Medulla oblongata (tissue), 1 donor: ENCODE data around the gene KCTD13.
"Not testable (repeated sequence)": the region's sequence is repeated elsewhere in the genome, so short reads cannot be mapped to it uniquely, and the experiment has no call there.

Source experiments
- DNase-seq: peaks from one replicate; pipeline ENCODE4 v3.0.0-alpha.2; 2015; ENCODE audit errors: extremely low spot score

The KCTD13 gene, protein sequence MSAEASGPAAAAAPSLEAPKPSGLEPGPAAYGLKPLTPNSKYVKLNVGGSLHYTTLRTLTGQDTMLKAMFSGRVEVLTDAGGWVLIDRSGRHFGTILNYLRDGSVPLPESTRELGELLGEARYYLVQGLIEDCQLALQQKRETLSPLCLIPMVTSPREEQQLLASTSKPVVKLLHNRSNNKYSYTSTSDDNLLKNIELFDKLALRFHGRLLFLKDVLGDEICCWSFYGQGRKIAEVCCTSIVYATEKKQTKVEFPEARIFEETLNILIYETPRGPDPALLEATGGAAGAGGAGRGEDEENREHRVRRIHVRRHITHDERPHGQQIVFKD

DNA sequence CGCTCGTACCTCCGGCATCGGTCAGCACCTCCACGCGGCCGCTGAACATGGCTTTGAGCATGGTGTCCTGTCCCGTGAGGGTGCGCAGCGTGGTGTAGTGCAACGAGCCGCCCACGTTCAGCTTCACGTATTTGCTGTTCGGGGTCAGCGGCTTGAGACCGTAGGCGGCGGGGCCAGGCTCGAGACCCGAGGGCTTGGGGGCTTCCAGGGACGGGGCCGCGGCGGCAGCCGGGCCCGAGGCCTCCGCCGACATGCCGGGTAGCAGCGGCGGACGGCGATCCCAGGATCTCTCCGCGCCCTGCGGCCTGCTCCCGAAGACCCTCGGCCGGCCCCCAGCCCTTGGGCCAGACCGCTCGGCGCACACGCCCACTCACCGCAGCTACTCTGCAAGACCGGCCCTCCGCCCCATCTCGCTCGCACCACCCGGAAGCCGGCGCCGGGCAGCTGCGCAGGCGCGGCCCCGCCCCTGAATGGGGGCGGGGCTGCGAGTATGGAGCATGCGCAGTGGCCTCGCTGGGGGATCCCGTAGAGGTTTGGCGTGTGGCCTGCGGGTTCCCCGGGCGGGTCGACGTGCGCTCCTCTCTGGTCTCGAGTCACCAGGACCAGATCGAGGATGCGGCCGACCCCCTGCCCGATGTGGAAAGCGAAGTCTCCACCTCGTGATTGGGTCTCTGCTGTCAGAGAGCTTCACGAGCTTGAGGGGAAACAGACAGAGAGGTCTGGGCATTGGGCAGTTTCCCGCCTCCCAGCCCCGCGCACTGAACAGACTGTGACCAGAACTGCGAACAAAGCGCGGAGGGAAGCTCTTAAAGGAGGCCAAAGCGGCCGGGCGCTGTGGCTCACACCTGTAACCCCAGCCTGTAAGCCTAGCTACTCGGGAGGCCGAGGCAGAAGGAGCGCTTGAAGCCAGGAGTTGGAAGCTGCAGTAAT is at the start of gene KCTD13:
Gene KCTD13 (minus strand): TSS at position 446 of the 930 bp plus-strand sequence. CDS start 193 bp downstream, at position 253.
- DNase-seq: peak; percentile 93

DNA sequence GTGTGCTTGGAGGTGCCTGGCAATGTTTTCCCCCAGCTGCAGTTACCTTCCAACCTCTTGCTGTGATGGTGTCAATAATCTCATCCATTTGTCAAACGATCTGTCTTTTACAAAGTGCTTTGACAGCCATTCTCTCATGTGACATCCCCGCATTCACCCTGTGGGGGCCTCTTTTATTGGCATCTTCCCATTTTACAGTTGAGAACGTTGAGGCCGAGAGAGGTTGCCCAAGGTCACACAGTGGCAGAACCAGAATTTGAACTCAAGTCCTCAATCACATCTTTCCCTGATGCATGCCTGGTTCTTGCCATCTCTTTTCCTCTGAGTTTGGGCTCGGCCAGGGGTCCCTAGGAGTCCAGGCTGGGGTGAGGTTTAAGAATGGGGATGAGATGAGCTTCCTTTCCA is 49.1 kb upstream of the KCTD13 start:
- DNase-seq: no peak

DNA sequence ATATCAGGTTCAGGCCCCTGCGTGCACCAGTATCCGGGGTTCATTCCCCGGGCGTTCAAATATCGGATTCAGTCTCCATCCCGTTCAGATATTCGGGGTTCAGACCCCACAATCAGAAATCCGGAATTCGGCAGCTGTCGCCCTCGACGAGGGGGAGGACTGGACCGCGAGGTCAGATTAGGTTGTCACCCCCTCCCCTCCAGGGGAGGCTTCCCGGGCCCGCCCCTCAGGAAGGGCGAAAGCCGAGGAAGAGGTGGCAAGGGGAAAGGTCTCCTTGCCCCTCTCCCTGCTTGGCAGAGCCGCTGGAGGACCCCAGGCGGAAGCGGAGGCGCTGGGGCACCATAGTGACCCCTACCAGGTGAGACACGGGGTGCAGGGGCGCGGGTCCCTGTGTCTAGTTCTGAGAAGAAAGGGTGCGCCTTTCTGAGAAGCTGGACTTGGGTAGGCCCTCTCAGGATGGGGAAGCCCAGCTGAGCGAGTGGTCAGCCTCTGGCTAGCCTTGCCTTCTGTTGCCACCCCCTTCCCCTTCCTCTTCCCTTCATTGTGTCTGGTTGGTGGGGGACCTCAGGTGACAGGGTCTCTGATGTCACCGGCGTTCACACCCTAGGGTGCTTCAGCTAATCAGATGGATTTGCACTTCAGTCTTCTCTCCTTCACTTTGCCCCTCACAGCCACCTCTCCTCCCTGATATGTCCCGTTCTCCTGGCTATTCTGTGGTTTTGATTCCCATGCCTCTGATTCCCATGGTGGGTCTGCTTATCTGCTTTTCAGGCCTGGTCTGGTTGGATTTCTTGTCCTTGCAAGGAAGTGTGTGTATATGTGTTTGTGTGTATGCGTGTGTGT is 48.5 kb upstream of the KCTD13 start:
- peak; percentile 20 for DNase-seq

DNA sequence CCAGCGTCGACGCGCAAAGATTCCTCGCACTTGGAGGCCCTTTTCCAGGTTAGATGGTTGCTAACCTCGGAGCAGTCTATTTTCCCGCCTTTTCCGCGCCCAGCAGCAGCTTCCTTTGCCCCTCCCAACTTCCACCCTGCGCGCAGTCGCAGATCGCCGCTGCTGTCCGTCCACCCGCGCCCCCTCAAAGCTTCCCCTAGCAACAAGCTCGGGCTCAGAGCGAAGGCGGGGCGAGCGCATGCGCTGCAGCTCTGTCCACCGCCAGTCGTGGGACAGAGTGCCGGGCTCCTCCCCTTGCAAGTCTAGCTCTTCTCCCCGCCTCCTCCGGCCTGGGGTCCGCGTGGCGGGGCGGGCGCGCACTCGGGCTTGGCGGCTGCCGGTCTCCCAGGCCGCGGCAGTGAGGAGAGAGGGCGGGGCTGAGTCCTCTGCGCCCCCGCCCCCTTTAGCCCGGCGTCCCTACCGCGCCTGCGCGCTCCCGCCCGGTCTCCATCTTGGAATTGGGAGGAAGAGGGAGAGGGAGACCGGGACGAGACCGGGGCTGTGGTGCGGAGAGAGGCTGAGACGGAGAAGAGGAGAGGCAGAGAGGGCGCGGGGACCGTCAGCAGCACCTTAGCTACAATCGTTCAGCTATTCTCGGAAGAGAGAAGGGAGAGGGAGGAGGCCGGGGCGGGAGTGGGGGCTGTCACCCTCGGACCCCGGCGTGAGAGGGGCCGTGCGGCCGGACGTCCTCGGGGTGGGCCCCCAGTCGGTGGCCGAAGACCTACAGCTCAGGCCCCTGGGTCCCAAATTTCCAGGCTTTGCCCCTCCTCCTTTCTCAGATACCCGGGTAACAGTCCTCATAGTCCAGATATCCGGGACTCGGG is 47.6 kb upstream of the KCTD13 start, which contains the start of gene TAOK2:
Gene TAOK2 (plus strand): TSS at position 485 of the 863 bp plus-strand sequence. CDS start 3,905 bp downstream, outside the sequence.
- DNase-seq: peak; percentile 99

DNA sequence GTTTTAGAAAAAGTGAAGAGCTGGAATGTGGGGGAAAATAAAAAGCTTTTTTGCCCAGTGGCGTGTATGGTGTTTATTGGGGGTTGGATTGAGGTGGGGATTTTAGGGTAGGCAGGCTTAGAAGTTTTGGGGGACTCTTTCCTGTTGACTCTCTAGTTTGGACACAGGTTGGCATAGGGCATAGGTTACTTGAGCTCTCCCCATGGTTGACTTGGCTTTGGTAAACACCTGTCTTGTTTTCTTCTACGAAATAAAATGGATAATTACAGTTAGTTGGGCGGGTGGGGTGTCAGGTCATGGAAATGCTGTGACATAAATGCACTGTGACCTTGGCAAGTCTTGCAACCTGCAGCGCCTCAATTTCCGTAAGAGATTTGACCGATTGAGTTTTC is 47.0 kb upstream of the KCTD13 start:
- no peak for DNase-seq

DNA sequence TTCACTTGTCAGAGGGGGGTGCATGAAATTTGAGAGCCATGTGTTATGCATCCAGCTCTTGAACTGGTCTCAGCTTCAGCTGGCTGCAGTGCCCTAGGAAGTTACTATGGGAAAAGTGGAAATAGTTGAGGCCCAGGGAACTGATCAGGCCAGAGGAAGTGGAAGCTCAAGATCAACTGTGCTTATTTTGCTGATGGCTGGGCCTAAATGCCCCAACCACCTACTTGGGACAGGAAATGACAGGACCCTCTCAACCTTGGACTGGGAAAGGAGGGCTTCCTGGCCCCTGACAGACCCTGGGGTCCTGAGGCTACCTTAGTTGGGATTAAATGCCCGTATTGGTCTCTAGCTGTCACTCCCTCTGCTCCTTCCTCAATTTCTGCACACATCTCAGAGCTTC is 46.5 kb upstream of the KCTD13 start:
- DNase-seq: no peak

DNA sequence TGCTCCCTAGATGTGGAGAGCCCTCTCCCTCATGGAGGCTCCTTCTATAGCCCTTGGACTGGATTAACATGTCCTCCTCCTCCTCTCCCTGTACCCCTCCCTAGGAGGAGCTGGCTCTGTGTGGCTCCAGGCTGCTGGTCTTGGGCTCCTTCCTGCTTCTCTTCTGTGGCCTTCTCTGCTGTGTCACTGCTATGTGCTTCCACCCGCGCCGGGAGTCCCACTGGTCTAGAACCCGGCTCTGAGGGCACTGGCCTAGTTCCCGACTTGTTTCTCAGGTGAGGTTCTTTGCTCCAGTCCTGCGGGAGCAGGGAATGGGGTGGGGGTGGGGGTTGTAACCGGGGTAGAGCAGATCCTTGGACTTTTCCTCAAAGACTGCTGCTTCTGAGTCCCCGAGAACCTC is 45.3 kb upstream of the KCTD13 start:
- DNase-seq: no peak

DNA sequence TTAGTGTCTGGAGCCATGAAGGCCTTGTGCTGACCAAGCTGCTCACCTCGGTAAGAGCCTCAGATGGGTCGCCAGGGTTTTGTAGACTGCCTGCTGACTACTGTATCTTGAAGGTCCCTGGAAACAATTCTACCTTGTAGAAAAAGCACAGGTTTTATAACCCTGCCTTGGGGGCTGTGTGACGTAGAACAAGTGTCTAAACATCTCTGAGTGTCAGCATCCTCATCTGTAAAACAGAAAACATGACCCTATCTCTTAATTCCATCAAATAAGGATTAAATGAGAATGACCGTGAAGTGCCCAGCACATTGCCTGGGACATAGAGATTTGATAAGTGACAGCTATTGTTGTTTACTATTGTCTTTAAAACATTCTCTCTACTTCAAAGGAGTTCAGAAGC is 42.2 kb upstream of the KCTD13 start:
- DNase-seq: no peak

DNA sequence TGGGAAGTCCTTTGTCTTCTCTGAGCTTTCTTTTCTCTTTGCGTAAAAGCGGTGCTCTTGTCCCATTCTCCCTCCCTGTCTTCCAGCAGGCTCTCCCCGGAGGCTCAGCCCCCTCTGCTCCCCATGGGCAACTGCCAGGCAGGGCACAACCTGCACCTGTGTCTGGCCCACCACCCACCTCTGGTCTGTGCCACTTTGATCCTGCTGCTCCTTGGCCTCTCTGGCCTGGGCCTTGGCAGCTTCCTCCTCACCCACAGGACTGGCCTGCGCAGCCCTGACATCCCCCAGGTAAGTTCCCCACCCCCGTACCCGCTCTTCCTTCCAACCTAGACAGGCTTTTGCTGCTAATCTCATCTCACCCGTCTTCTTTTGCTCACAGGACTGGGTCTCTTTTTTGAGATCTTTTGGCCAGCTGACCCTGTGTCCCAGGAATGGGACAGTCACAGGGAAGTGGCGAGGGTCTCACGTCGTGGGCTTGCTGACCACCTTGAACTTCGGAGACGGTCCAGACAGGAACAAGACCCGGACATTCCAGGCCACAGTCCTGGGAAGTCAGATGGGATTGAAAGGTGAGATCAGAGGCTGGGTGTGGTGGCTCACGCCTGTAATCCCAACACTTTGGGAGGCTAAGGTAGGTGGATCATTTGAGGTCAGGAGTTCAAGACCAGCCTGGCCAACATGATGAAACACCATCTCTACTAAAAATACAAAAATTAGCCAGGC is 37.2 kb upstream of the KCTD13 start:
- DNase-seq: no peak

DNA sequence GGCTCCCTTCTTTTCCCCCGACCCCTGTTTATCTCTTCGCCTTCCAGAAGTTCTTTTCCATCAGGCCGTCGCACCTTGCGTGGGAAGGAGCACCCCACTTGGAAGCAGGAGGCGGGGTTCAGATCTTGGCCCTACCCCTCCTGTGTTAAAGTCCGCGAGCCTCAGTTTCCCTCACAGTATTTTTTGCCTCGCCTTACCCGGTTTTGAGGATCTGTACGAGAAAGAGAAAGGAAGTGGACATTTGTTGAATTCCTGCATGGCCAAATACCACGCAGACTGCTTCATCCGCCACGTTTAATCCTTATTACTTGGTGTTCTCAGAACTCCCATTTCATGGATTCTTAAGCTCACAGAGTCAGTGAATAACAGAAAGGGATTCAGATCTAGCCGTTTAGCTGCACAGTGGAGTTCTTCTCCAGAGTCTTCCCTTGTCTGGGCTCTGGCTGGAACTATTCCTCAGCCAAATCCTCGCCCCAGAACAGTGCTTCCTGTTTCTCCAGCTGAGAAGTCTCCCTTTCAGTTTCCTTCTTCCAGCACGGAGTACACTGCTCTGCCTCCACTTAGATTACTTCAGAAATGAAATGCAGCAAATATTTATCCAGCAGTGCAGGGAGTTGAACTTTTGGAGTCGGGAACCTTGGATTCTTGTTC is 36.4 kb upstream of the KCTD13 start:
- DNase-seq: peak; percentile 57

DNA sequence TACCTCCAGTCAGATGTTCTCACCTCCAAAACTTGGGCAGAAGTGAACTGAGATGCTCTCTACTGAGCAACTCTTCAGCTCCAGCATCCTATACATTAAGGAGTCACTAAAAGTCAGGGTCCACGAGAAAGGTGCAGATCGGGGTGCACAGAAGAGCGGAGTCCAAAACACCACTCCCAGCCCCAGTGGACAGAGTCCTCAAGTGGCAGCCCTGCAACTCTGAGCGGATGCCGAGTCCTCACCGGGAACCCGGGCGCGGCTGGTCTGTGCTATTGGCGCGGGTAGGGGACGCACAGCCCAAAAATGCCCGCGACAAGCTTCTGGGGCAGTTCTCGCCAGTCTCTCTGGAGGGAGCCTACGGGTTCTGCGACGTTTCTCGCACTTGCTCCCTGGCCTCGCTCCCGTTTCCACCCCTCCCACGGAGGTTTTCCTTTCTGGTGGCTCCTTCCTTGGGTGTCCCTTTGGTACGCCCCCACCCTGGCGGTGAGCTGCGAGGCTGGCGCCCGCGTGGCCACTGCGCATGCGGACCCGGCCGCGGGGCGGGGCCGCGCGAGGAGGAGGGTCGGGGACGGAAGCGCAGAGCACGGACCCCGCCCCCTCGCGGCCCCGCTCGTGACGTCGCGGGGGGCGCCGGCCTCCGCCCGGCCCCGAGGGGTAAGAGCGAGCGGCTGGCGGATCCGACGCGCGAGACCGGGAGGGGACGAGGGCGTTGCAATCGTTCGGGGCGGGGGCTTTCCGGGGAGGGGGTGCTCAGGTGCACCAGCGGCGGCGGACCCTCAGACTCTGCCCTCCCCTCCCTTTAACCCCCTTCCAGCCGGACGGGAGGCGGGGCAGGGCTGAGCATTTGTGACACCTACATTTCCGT is 35.7 kb upstream of the KCTD13 start, which contains the start of gene TMEM219:
Gene TMEM219 (plus strand): TSS at position 601 of the 865 bp plus-strand sequence. CDS start 1,065 bp downstream, outside the sequence.
- DNase-seq: peak; percentile 95

DNA sequence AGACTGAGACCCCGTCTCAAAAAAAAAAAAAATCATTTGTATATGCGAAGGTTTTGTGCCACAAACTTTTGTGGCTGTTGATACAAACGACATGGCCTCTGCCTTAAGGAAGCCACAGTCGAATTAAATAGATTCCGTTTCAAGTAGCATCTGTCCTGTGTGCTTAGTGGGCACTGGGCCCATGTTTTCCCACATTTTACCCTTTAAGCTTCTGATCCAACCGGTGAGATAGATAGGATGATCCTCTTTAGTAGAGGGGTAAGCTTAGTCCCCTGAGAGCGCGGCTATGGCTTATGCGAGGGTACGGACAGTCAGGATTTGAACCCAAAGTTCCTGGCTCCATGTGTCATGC is 35.1 kb upstream of the KCTD13 start:
- DNase-seq: no peak

DNA sequence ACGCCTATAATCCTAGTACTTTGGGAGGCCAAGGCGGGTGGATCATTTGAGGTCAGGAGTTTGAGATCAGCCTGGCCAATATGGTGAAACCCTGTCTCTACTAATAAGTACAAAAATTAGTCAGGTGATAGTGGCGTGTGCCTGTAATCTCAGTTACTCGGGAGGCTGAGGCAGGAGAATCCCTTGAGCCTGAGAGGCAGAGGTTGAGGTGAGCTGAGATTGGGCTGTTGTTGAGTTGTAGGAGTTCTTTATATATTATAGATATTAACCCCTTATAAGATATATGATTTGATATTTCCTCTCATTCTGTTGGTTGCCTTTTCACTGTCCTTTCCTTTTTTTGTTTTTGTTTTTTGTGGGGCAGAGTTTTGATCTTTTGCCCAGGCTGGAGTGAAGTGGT is 33.8 kb upstream of the KCTD13 start:
- DNase-seq: not testable (repeated sequence)

DNA sequence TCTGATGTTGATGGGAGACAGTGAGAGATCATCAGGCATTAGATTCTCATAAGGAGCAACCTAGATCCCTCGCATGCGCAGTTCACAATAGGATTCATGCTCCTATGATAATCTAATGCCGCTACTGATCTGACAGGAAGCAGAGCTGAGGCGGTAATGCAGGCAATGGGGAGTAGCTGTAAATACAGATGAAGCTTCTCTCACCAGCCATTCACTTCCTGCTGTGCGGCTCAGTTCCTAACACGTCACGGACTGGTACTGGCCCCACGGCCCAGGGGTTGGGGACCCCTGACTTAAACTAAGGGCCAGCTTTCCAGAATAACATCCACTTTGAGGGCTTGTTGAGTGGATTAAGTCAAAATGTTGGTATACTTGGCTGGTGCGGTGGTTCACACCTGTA is 33.3 kb upstream of the KCTD13 start:
- no peak for DNase-seq

DNA sequence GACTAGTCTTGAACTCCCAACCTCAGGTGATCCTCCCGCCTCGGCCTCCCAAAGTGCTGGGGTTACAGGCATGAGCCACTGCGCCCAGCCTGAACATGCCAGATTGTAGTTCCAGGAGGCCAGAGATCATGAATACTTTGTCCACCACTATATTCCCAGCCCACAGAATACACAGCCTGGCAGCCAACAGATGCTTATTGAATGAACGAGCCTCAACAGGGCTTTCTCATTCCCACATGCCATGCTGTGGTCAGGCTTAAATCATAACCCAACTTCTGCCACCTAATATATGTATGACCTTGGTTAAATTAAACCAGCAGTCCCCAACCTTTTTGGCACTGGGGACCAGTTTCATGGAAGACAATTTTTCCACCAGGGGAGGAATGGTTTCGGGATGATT is 32.7 kb upstream of the KCTD13 start:
- no peak for DNase-seq

DNA sequence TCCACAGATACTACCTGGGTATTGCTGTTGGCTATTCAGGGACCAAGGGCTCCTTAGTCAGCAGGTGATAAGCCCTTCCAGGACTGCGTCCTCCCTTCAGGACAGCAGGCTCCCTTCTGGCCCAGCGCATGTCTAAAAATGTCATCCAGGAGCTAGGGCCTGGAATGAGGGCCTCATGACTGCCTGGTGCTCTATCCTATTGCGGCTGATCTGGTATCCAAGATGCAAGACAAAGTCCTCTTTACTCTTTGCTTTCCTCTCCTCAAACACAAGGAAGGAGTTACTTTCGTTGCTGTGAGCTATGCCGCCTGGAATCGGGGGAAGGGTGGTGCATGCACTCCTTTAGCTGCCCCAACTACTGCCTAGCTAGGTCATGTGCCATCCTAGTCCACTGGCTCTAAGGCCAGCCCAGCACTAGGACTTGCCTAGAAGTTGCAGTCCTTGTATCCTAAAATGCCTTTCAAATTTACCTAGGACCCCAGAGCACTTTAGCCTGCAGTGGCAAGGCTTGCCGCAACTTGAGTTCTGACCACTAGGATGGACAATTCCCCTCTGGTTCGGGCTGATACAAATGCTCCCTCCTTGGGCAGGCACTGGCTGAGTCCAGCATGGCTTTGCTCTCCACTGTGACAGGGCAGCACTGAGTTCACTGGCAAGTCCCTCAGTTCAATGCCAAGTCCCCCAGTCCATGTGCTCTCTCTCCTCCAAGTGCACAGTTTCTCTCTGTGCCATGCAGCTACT is 25.8 kb upstream of the KCTD13 start:
- DNase-seq: no peak

DNA sequence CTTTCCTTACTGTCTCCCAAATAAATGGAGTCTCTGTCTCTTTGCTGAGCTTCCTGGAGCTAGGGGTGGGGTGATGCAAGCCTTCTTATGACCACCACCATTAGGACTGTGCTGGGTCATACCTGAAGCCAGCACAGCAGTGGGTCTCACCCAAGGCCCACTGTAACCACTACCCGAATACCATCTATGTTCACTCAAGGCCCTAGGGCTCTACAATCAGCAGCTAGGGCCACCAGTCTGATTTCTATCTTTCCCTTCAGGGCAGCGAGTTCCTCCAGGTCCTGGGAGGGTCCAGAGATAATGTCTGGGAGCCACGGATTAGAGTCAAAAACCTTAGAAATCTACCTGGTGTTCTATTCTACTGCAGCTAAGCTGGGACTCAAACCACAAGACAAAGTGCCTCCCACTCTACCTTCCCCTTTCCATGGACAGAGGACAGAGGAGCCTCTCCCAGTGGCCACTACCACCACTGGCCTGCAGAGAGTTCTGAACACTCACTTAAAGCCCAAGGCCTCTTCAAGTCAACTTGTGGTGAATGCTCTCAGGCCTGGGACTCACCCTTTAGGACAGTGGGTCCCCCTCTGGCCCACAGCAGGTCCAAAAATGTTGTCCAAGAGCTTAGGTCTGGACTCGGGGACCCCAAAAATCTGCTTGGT is 24.9 kb upstream of the KCTD13 start:
- DNase-seq: no peak
